Measurements from ENCODE around the gene LIN37. TPM values are rescaled to one million over a fixed set of nuclear protein-coding genes. Genes with fewer than 3 reads are reported as not detected.
"Not testable (repeated sequence)": the region's sequence is repeated elsewhere in the genome, so short reads cannot be mapped to it uniquely, and the experiment has no call there.

The LIN37 gene
- total RNA-seq, 1 experiment from 2014 or later, result 17.2 TPM

GRCh38 chr19:35715981-35716800 is 32.2 kb upstream of the LIN37 start:
- peak; percentile 89 for DNase-seq
- peak overlapping the region; percentile 94 for H3K4me3 ChIP-seq (ENCODE audit: insufficient read depth, low read depth, low read length)

GRCh38 chr19:35716801-35717664 is 31.3 kb upstream of the LIN37 start:
- Histone ChIP-seq H3K27me3 (ENCODE audit: control insufficient read depth, insufficient read depth, low read length) (peaks cover 3% of the 10 kb centered on the region), H3K4me3 (ENCODE audit: insufficient read depth, low read depth, low read length) (peak overlapping the region; percentile 94), H3K36me3 (replicated peaks; ENCODE audit: control insufficient read depth, insufficient read depth, low read length) (peaks cover 6% of the 10 kb centered on the region)
- peak; percentile 100 for DNase-seq

More at GRCh38 chr19:35715981-35716800, 32.2 kb upstream of the LIN37 start:
- peaks cover 3% of the 10 kb centered on the region for H3K36me3 ChIP-seq (replicated peaks; ENCODE audit: control insufficient read depth, insufficient read depth, low read length)
- H3K27me3 ChIP-seq (ENCODE audit: control insufficient read depth, insufficient read depth, low read length), result peaks cover 3% of the 10 kb centered on the region

- peak within 1 kb of the TSS; percentile 94 for H3K4me3 ChIP-seq (ENCODE audit: insufficient read depth, low read depth, low read length)
- DNase-seq, result peak; percentile 100
- H3K36me3 ChIP-seq (replicated peaks; ENCODE audit: control insufficient read depth, insufficient read depth, low read length), result peaks cover 10% of the 10 kb centered on the region
- peaks cover 3% of the 10 kb centered on the region for H3K27me3 ChIP-seq (ENCODE audit: control insufficient read depth, insufficient read depth, low read length)
Observed at GRCh38 chr19:35717665-35718344, 30.6 kb upstream of the LIN37 start, which contains the start of gene KMT2B. KMT2B (plus strand) TSS chr19:35718003; CDS start chr19:35718019, 16 bp downstream.

GRCh38 chr19:35718345-35719041 is 29.9 kb upstream of the LIN37 start:
- DNase-seq, result peak; percentile 79
- Histone ChIP-seq H3K36me3 (replicated peaks; ENCODE audit: control insufficient read depth, insufficient read depth, low read length) (peaks cover 17% of the 10 kb centered on the region), H3K4me3 (ENCODE audit: insufficient read depth, low read depth, low read length) (peak overlapping the region; percentile 80), H3K27me3 (ENCODE audit: control insufficient read depth, insufficient read depth, low read length) (peaks cover 3% of the 10 kb centered on the region)

- DNase-seq, result peak; percentile 57
- Histone ChIP-seq H3K36me3 (replicated peaks; ENCODE audit: control insufficient read depth, insufficient read depth, low read length) (peaks cover 19% of the 10 kb centered on the region), H3K4me3 (ENCODE audit: insufficient read depth, low read depth, low read length) (no peak overlapping the region), H3K27me3 (ENCODE audit: control insufficient read depth, insufficient read depth, low read length) (peaks cover 3% of the 10 kb centered on the region)
Observed at GRCh38 chr19:35719402-35720162, 28.8 kb upstream of the LIN37 start.

GRCh38 chr19:35720163-35720524 is 28.2 kb upstream of the LIN37 start:
- Histone ChIP-seq H3K4me3 (ENCODE audit: insufficient read depth, low read depth, low read length) (no peak overlapping the region), H3K27me3 (ENCODE audit: control insufficient read depth, insufficient read depth, low read length) (peaks cover 3% of the 10 kb centered on the region), H3K36me3 (replicated peaks; ENCODE audit: control insufficient read depth, insufficient read depth, low read length) (peaks cover 25% of the 10 kb centered on the region)
- no peak for DNase-seq

GRCh38 chr19:35720648-35721047 is 27.7 kb upstream of the LIN37 start:
- peaks cover 27% of the 10 kb centered on the region for H3K36me3 ChIP-seq (replicated peaks; ENCODE audit: control insufficient read depth, insufficient read depth, low read length)
- DNase-seq, result peak; percentile 52
- H3K27me3 ChIP-seq (ENCODE audit: control insufficient read depth, insufficient read depth, low read length), result peaks cover under 1% of the 10 kb centered on the region
- H3K4me3 ChIP-seq (ENCODE audit: insufficient read depth, low read depth, low read length), result no peak overlapping the region

- DNase-seq, result peak; percentile 44
- H3K27me3 ChIP-seq (ENCODE audit: control insufficient read depth, insufficient read depth, low read length), result no peaks in the 10 kb centered on the region
- H3K36me3 ChIP-seq (replicated peaks; ENCODE audit: control insufficient read depth, insufficient read depth, low read length), result peaks cover 31% of the 10 kb centered on the region
- no peak overlapping the region for H3K4me3 ChIP-seq (ENCODE audit: insufficient read depth, low read depth, low read length)
Observed at GRCh38 chr19:35721374-35721773, 27.0 kb upstream of the LIN37 start.

GRCh38 chr19:35722461-35722860 is 25.9 kb upstream of the LIN37 start:
- Histone ChIP-seq H3K4me3 (ENCODE audit: insufficient read depth, low read depth, low read length) (no peak overlapping the region), H3K36me3 (replicated peaks; ENCODE audit: control insufficient read depth, insufficient read depth, low read length) (peaks cover 38% of the 10 kb centered on the region), H3K27me3 (ENCODE audit: control insufficient read depth, insufficient read depth, low read length) (no peaks in the 10 kb centered on the region)
- no peak for DNase-seq

GRCh38 chr19:35722897-35723296 is 25.5 kb upstream of the LIN37 start:
- peaks cover 42% of the 10 kb centered on the region for H3K36me3 ChIP-seq (replicated peaks; ENCODE audit: control insufficient read depth, insufficient read depth, low read length)
- DNase-seq, result peak; percentile 28
- no peak overlapping the region for H3K4me3 ChIP-seq (ENCODE audit: insufficient read depth, low read depth, low read length)
- H3K27me3 ChIP-seq (ENCODE audit: control insufficient read depth, insufficient read depth, low read length), result no peaks in the 10 kb centered on the region

- H3K36me3 ChIP-seq (replicated peaks; ENCODE audit: control insufficient read depth, insufficient read depth, low read length), result peaks cover 49% of the 10 kb centered on the region
- no peak for DNase-seq
- H3K4me3 ChIP-seq (ENCODE audit: insufficient read depth, low read depth, low read length), result no peak overlapping the region
- no peaks in the 10 kb centered on the region for H3K27me3 ChIP-seq (ENCODE audit: control insufficient read depth, insufficient read depth, low read length)
Observed at GRCh38 chr19:35723671-35724070, 24.7 kb upstream of the LIN37 start.

GRCh38 chr19:35724132-35724531 is 24.2 kb upstream of the LIN37 start:
- DNase-seq; H3K4me3 ChIP-seq (ENCODE audit: insufficient read depth, low read depth, low read length); H3K27me3 ChIP-seq (ENCODE audit: control insufficient read depth, insufficient read depth, low read length): not testable (repeated sequence)
- peaks cover 53% of the 10 kb centered on the region for H3K36me3 ChIP-seq (replicated peaks; ENCODE audit: control insufficient read depth, insufficient read depth, low read length)

- Histone ChIP-seq H3K27me3 (ENCODE audit: control insufficient read depth, insufficient read depth, low read length) (no peaks in the 10 kb centered on the region), H3K4me3 (ENCODE audit: insufficient read depth, low read depth, low read length) (no peak overlapping the region), H3K36me3 (replicated peaks; ENCODE audit: control insufficient read depth, insufficient read depth, low read length) (peaks cover 57% of the 10 kb centered on the region)
- DNase-seq, result no peak
Observed at GRCh38 chr19:35724560-35724959, 23.8 kb upstream of the LIN37 start.

Data from H7 (cell line).